ENCODE data around the gene TSPAN9.
A peak's percentile ranks its signal among the peaks of the same experiment; 100 is the strongest.

Gene TSPAN9

GRCh38 chr12:3213768-3214167 lies 136.6 kb downstream of the TSPAN9 start:
- no peak for DNase-seq

GRCh38 chr12:3214526-3215365 lies 137.6 kb downstream of the TSPAN9 start:
- no peak for DNase-seq

- no peak for DNase-seq
These were observed 138.3 kb downstream of the TSPAN9 start for GRCh38 chr12:3215410-3215975.

GRCh38 chr12:3216097-3216496 lies 138.9 kb downstream of the TSPAN9 start:
- no peak for DNase-seq

GRCh38 chr12:3216726-3217682 lies 139.8 kb downstream of the TSPAN9 start:
- DNase-seq: peak; percentile 47

- DNase-seq: no peak
These were observed 140.5 kb downstream of the TSPAN9 start for GRCh38 chr12:3217683-3218079.

GRCh38 chr12:3218228-3219171 lies 141.3 kb downstream of the TSPAN9 start:
- DNase-seq: peak; percentile 57

- no peak for DNase-seq
These were observed 142.1 kb downstream of the TSPAN9 start for GRCh38 chr12:3219233-3219632.

- no peak for DNase-seq
These were observed 143.5 kb downstream of the TSPAN9 start for GRCh38 chr12:3220382-3221321.

- no peak for DNase-seq
These were observed 145.1 kb downstream of the TSPAN9 start for GRCh38 chr12:3222306-3222705.

GRCh38 chr12:3222979-3223378 lies 145.8 kb downstream of the TSPAN9 start:
- no peak for DNase-seq

GRCh38 chr12:3223601-3224529 lies 146.7 kb downstream of the TSPAN9 start:
- no peak for DNase-seq

GRCh38 chr12:3224530-3224903 lies 147.3 kb downstream of the TSPAN9 start:
- no peak for DNase-seq

GRCh38 chr12:3225154-3225795 lies 148.1 kb downstream of the TSPAN9 start:
- DNase-seq: peak; percentile 13

GRCh38 chr12:3225796-3226180 lies 148.6 kb downstream of the TSPAN9 start:
- DNase-seq: no peak

- DNase-seq: no peak
These were observed 149.1 kb downstream of the TSPAN9 start for GRCh38 chr12:3226264-3226663.

- DNase-seq: no peak
These were observed 150.1 kb downstream of the TSPAN9 start for GRCh38 chr12:3227076-3227975.

GRCh38 chr12:3228552-3228951 lies 151.4 kb downstream of the TSPAN9 start:
- DNase-seq: no peak
